Mesothelial cell of epicardium (in vitro differentiated cells): ENCODE measurements around the gene IL19. TPM values are rescaled to one million over a fixed set of nuclear protein-coding genes. Genes with fewer than 3 reads are reported as not detected.

Experiments used
- DNase-seq, 2 experiments: peaks; one replicate each; pipeline ENCODE4 v3.0.0; 2021; ENCODE audit warnings: low spot score in 2 of 2; ENCODE audit not compliant: unreplicated experiment in 2 of 2
- H3K27ac Mint-ChIP-seq: 2 replicates; pipeline ENCODE4 v1.8.0; 2021; ENCODE audit warnings: mixed read lengths
- H3K27me3 Mint-ChIP-seq: 2 replicates; pipeline ENCODE4 v1.8.0; 2021; ENCODE audit warnings: low read depth, mixed read lengths
- H3K36me3 Mint-ChIP-seq: 2 replicates; pipeline ENCODE4 v1.8.0; 2021; ENCODE audit warnings: mixed read lengths
- H3K4me1 Mint-ChIP-seq: 2 replicates; pipeline ENCODE4 v1.8.0; 2021; ENCODE audit warnings: mixed read lengths
- H3K4me3 Mint-ChIP-seq: 2 replicates; pipeline ENCODE4 v1.8.0; 2021; ENCODE audit warnings: mild to moderate bottlenecking, moderate library complexity, mixed read lengths
- H3K9me3 Mint-ChIP-seq: 2 replicates; pipeline ENCODE4 v1.8.0; 2021; ENCODE audit warnings: mixed read lengths
- total RNA-seq: library from RNA; stranded (reverse); gene quantifications from 3 replicates; pipeline ENCODE4 v1.2.1, GENCODE V29; 2021
- TF ChIP-seq, protein P1 (sequence below): fragments of 200-600 bp; sonication (generic); IDR thresholded peaks from one replicate; pipeline ENCODE4 v1.5.0; 2021; ENCODE audit warnings: antibody characterized with exemption; ENCODE audit not compliant: unreplicated experiment

The IL19 gene
- total RNA-seq, 1 donor from 2014 or later = not detected

DNA sequence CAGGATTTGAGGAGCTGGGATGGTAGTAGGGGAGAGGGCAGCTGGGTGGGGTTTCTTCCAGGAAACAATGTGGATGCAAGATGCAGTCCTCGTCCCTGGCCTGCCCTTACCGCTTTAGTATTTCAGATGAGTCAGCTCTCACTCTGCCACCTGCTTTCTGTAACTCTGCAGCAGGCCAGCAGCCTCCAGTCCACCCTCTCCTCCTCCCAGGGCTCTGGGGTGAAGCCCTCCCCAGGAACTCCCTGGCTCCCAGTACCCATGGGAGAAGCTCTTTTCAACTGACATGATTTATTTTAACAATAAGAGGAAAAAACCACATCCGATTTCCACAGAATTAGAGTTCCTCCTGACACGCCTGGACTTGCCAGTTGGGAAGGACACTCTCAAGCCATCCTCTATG is 55.8 kb downstream of the IL19 start:
- Mint-ChIP-seq H3K27me3 (peaks cover 13% of the 10 kb centered on the region), H3K4me3 (no peak overlapping the region), H3K4me1 (peaks cover 6% of the 10 kb centered on the region), H3K27ac (no peak overlapping the region), H3K36me3 (no peaks in the 10 kb centered on the region), H3K9me3 (no peaks in the 10 kb centered on the region)
- TF ChIP-seq, protein P1, sequence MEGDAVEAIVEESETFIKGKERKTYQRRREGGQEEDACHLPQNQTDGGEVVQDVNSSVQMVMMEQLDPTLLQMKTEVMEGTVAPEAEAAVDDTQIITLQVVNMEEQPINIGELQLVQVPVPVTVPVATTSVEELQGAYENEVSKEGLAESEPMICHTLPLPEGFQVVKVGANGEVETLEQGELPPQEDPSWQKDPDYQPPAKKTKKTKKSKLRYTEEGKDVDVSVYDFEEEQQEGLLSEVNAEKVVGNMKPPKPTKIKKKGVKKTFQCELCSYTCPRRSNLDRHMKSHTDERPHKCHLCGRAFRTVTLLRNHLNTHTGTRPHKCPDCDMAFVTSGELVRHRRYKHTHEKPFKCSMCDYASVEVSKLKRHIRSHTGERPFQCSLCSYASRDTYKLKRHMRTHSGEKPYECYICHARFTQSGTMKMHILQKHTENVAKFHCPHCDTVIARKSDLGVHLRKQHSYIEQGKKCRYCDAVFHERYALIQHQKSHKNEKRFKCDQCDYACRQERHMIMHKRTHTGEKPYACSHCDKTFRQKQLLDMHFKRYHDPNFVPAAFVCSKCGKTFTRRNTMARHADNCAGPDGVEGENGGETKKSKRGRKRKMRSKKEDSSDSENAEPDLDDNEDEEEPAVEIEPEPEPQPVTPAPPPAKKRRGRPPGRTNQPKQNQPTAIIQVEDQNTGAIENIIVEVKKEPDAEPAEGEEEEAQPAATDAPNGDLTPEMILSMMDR = no peak
- no peak for DNase-seq

DNA sequence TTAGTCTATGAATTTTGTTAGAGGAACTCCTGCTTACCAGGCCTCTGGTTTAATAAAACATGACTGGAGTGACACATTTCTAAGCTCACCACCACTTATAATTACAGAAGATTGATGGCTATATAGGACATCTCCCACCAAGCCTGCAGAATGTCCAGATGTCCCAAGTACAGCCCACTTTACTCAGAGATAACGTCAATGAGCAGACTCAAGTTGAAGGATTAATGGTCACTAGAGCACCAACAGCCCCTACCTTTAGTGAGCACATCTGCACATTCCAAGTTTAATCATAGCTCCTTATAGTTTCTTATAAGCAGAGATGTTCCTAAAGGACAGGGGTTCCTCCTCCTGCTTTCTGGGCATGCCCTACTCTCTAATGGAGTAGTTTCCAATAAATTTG is 57.5 kb downstream of the IL19 start:
- H3K4me1 Mint-ChIP-seq = peaks cover 10% of the 10 kb centered on the region
- no peak overlapping the region for H3K4me3 Mint-ChIP-seq
- H3K9me3 Mint-ChIP-seq = no peaks in the 10 kb centered on the region
- no peak overlapping the region for H3K27ac Mint-ChIP-seq
- H3K36me3 Mint-ChIP-seq = no peaks in the 10 kb centered on the region
- TF ChIP-seq, protein P1 = no peak
- peaks cover 6% of the 10 kb centered on the region for H3K27me3 Mint-ChIP-seq
- DNase-seq = no peak

DNA sequence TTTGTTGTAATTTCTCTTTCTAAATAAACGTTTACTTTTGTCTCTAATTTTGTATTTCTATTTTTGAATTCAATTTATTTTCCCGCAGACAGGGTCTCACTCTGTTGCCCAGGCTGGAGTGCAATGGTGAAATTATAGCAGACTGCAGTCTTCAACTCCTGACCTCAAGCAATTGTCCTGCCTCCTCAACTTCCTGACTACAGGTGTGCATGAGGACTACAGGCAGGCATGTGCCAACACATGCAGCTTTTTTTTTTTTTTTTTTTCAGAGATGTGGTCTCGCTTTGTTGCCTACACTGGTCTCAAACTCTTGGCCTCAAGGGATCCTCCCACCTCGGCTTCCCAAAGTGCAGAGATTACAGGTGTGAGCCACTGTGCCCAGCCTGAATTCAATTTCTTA is 58.2 kb downstream of the IL19 start:
- H3K27me3 Mint-ChIP-seq = peaks cover 6% of the 10 kb centered on the region
- no peaks in the 10 kb centered on the region for H3K9me3 Mint-ChIP-seq
- TF ChIP-seq, protein P1 = no peak
- H3K4me3 Mint-ChIP-seq = no peak overlapping the region
- no peak overlapping the region for H3K27ac Mint-ChIP-seq
- H3K36me3 Mint-ChIP-seq = no peaks in the 10 kb centered on the region
- H3K4me1 Mint-ChIP-seq = peaks cover 13% of the 10 kb centered on the region
- no peak for DNase-seq

DNA sequence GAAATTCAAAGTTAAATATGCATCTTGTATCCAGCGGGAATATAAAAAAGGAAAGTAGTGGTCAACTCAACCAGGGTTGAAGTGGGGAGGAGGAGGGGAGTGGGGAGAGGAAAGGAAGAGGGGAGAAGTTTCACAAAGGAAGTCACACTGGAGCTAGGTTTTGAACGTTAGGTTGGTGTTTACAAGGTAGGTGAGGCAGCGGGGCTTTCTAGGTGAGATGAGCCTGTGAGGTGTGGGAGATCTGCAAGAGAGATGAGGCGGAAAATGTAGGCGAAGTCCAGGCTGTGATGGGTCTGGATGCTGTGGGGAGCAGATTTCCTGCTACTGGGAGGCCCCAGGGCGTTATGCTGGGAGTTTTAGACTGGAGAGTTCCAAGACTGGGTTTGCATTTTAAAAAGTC is 58.7 kb downstream of the IL19 start:
- no peak for DNase-seq
- H3K9me3 Mint-ChIP-seq = no peaks in the 10 kb centered on the region
- peaks cover 15% of the 10 kb centered on the region for H3K4me1 Mint-ChIP-seq
- peaks cover 8% of the 10 kb centered on the region for H3K27me3 Mint-ChIP-seq
- H3K36me3 Mint-ChIP-seq = no peaks in the 10 kb centered on the region
- no peak overlapping the region for H3K27ac Mint-ChIP-seq
- no peak overlapping the region for H3K4me3 Mint-ChIP-seq
- TF ChIP-seq, protein P1 = no peak

DNA sequence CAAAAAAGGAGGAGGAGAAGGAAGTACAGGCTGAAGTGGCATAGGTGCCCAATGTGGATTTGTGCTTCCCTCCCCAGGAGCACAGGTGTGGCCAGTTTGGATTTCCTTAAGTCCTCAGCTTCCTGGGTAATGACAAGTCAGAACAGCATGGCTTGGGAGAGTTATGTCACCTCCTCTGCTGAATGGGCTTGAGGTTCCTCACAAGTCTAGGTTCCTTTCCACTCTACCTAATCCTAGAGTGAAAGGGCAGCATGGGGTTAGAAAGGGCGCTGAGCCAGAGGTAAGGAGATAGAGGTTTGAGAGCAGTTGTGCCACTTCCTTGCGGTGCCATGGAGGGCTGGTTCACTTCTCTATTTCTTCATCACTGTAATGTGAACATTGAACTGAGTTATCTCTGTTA is 59.3 kb downstream of the IL19 start:
- Mint-ChIP-seq H3K27ac (no peak overlapping the region), H3K36me3 (no peaks in the 10 kb centered on the region), H3K4me3 (no peak overlapping the region), H3K9me3 (no peaks in the 10 kb centered on the region), H3K4me1 (peaks cover 20% of the 10 kb centered on the region), H3K27me3 (peaks cover 11% of the 10 kb centered on the region)
- TF ChIP-seq, protein P1 = no peak
- no peak for DNase-seq

DNA sequence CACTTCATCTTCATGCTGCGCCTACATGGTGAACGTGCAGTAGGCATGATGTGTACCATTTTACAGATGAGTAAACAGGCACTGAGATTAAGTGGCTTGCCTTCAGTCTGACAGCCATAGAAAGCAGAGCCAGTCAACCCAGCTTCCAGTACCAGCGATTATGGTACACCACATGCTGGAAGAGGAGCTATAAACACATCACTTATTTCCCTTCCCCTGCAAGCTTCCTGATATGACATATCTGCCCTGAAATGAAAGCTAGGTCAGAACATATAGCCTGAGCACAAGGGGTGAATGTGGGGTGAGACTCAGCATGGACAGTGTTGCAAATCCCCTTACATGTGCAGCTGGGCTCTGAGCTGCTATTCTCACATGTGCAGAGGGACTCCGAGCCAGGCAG is 61.1 kb downstream of the IL19 start:
- no peaks in the 10 kb centered on the region for H3K9me3 Mint-ChIP-seq
- TF ChIP-seq, protein P1 = no peak

More for the DNA sequence above, 61.1 kb downstream of the IL19 start:
- Mint-ChIP-seq H3K36me3 (no peaks in the 10 kb centered on the region), H3K27me3 (peaks cover 24% of the 10 kb centered on the region), H3K27ac (no peak overlapping the region), H3K4me1 (peaks cover 17% of the 10 kb centered on the region), H3K4me3 (no peak overlapping the region)
- DNase-seq = no peak
